ENCODE measurements around the gene IGLL5. TPM values are rescaled to one million over a fixed set of nuclear protein-coding genes. Genes with fewer than 3 reads are reported as not detected.

IGLL5 gene
- total RNA-seq: not detected

- Mint-ChIP-seq H3K9me3 (no peaks in the 10 kb centered on the region), H3K36me3 (ENCODE audit: low read depth) (no peaks in the 10 kb centered on the region), H3K27ac (no peak within 1 kb of the TSS), H3K4me3 (no peak within 1 kb of the TSS), H3K27me3 (ENCODE audit: low read depth) (no peaks in the 10 kb centered on the region), H3K4me1 (ENCODE audit: low read depth) (peaks cover 7% of the 10 kb centered on the region)
- intact Hi-C loops (cut with micrococcal nuclease): no loop called here
- CTCF ChIA-PET: interaction anchor here (1.5 kb wide), 1 partner anchor 99 kb away, joined by 5 read pairs; no protein-coding TSS in a partner anchor
- no peak for DNase-seq
Measured at GRCh38 chr22:22887621-22888503, at the start of gene IGLL5. Gene IGLL5, plus strand, starts transcription at chr22:22887816. Its CDS starts 238 bp downstream, at chr22:22888054.

GRCh38 chr22:22838148-22838786, 49.3 kb upstream of the IGLL5 start:
- Mint-ChIP-seq H3K27me3 (ENCODE audit: low read depth) (no peaks in the 10 kb centered on the region), H3K4me1 (ENCODE audit: low read depth) (peaks cover 12% of the 10 kb centered on the region), H3K4me3 (no peak overlapping the region), H3K27ac (no peak overlapping the region), H3K36me3 (ENCODE audit: low read depth) (no peaks in the 10 kb centered on the region), H3K9me3 (no peaks in the 10 kb centered on the region)
- intact Hi-C loops (cut with micrococcal nuclease): no loop called here
- CTCF ChIA-PET: interaction anchor here (1.0 to 1.6 kb wide), 5 partner anchors 10 to 69 kb away, joined by 3 to 17 read pairs (median 4); no protein-coding TSS in a partner anchor
- no peak for DNase-seq

- H3K4me3 Mint-ChIP-seq: no peak overlapping the region
- no peaks in the 10 kb centered on the region for H3K27me3 Mint-ChIP-seq (ENCODE audit: low read depth)
- CTCF ChIA-PET: interaction anchor here (1.4 to 1.6 kb wide), 3 partner anchors 8 to 70 kb away, joined by 3 to 17 read pairs (median 5); no protein-coding TSS in a partner anchor
- no peaks in the 10 kb centered on the region for H3K9me3 Mint-ChIP-seq
- DNase-seq: no peak
- H3K27ac Mint-ChIP-seq: no peak overlapping the region
- peaks cover 21% of the 10 kb centered on the region for H3K4me1 Mint-ChIP-seq (ENCODE audit: low read depth)
- H3K36me3 Mint-ChIP-seq (ENCODE audit: low read depth): no peaks in the 10 kb centered on the region
- intact Hi-C loops (cut with micrococcal nuclease): no loop called here
Measured at GRCh38 chr22:22839570-22840314, 47.9 kb upstream of the IGLL5 start.

GRCh38 chr22:22840780-22841179, 46.8 kb upstream of the IGLL5 start:
- DNase-seq: no peak
- CTCF ChIA-PET: no interaction called here
- Mint-ChIP-seq H3K4me3 (no peak overlapping the region), H3K27me3 (ENCODE audit: low read depth) (no peaks in the 10 kb centered on the region), H3K36me3 (ENCODE audit: low read depth) (no peaks in the 10 kb centered on the region), H3K4me1 (ENCODE audit: low read depth) (peaks cover 26% of the 10 kb centered on the region), H3K9me3 (no peaks in the 10 kb centered on the region), H3K27ac (no peak overlapping the region)
- intact Hi-C loops (cut with micrococcal nuclease): no loop called here

- H3K36me3 Mint-ChIP-seq (ENCODE audit: low read depth): no peaks in the 10 kb centered on the region
- H3K9me3 Mint-ChIP-seq: no peaks in the 10 kb centered on the region
- CTCF ChIA-PET: interaction anchor here (1.2 to 2.3 kb wide), 2 partner anchors 32 to 113 kb away, joined by 6 read pairs; no protein-coding TSS in a partner anchor
- H3K4me3 Mint-ChIP-seq: no peak overlapping the region
- no peak overlapping the region for H3K27ac Mint-ChIP-seq
- no peak for DNase-seq
- intact Hi-C loops (cut with micrococcal nuclease): no loop called here
- H3K27me3 Mint-ChIP-seq (ENCODE audit: low read depth): no peaks in the 10 kb centered on the region
- peaks cover 28% of the 10 kb centered on the region for H3K4me1 Mint-ChIP-seq (ENCODE audit: low read depth)
Measured at GRCh38 chr22:22841598-22841997, 46.0 kb upstream of the IGLL5 start.

GRCh38 chr22:22842085-22842484, 45.5 kb upstream of the IGLL5 start:
- no peaks in the 10 kb centered on the region for H3K9me3 Mint-ChIP-seq
- DNase-seq: no peak
- H3K27ac Mint-ChIP-seq: no peak overlapping the region
- intact Hi-C loops (cut with micrococcal nuclease): no loop called here
- H3K27me3 Mint-ChIP-seq (ENCODE audit: low read depth): no peaks in the 10 kb centered on the region
- H3K4me1 Mint-ChIP-seq (ENCODE audit: low read depth): peaks cover 30% of the 10 kb centered on the region
- no peak overlapping the region for H3K4me3 Mint-ChIP-seq
- CTCF ChIA-PET: interaction anchor here (1.2 to 2.3 kb wide), 3 partner anchors 32 to 113 kb away, joined by 6 read pairs; no protein-coding TSS in a partner anchor
- H3K36me3 Mint-ChIP-seq (ENCODE audit: low read depth): no peaks in the 10 kb centered on the region

GRCh38 chr22:22843848-22844247, 43.8 kb upstream of the IGLL5 start:
- no peaks in the 10 kb centered on the region for H3K36me3 Mint-ChIP-seq (ENCODE audit: low read depth)
- no peaks in the 10 kb centered on the region for H3K9me3 Mint-ChIP-seq
- no peak overlapping the region for H3K27ac Mint-ChIP-seq
- no peak overlapping the region for H3K4me3 Mint-ChIP-seq
- H3K27me3 Mint-ChIP-seq (ENCODE audit: low read depth): no peaks in the 10 kb centered on the region
- CTCF ChIA-PET: interaction anchor here (0.6 kb wide), 1 partner anchor 113 kb away, joined by 3 read pairs; no protein-coding TSS in a partner anchor
- H3K4me1 Mint-ChIP-seq (ENCODE audit: low read depth): peaks cover 31% of the 10 kb centered on the region
- no peak for DNase-seq
- intact Hi-C loops (cut with micrococcal nuclease): no loop called here

- CTCF ChIA-PET: interaction anchor here (0.9 to 7.2 kb wide), 15 partner anchors 8 to 127 kb away, joined by 3 to 82 read pairs (median 9); no protein-coding TSS in a partner anchor
- no peaks in the 10 kb centered on the region for H3K9me3 Mint-ChIP-seq
- intact Hi-C loops (cut with micrococcal nuclease): no loop called here
- H3K27me3 Mint-ChIP-seq (ENCODE audit: low read depth): no peaks in the 10 kb centered on the region
- DNase-seq: no peak
- no peak overlapping the region for H3K27ac Mint-ChIP-seq
- H3K4me3 Mint-ChIP-seq: no peak overlapping the region
- H3K4me1 Mint-ChIP-seq (ENCODE audit: low read depth): peaks cover 31% of the 10 kb centered on the region
- no peaks in the 10 kb centered on the region for H3K36me3 Mint-ChIP-seq (ENCODE audit: low read depth)
Measured at GRCh38 chr22:22847241-22847640, 40.4 kb upstream of the IGLL5 start.

GRCh38 chr22:22848364-22848866, 39.2 kb upstream of the IGLL5 start:
- intact Hi-C loops (cut with micrococcal nuclease): loop anchor here (1.0 to 2.0 kb wide), 2 partner anchors 38 to 108 kb away; no protein-coding TSS in a partner anchor
- H3K4me1 Mint-ChIP-seq (ENCODE audit: low read depth): peaks cover 31% of the 10 kb centered on the region
- H3K27ac Mint-ChIP-seq: no peak overlapping the region
- DNase-seq: peak; percentile 84
- H3K9me3 Mint-ChIP-seq: no peaks in the 10 kb centered on the region
- H3K4me3 Mint-ChIP-seq: no peak overlapping the region
- CTCF ChIA-PET: interaction anchor here (0.7 to 7.2 kb wide), 28 partner anchors 9 to 344 kb away, joined by 3 to 82 read pairs (median 6); no protein-coding TSS in a partner anchor
- no peaks in the 10 kb centered on the region for H3K27me3 Mint-ChIP-seq (ENCODE audit: low read depth)
- H3K36me3 Mint-ChIP-seq (ENCODE audit: low read depth): no peaks in the 10 kb centered on the region

- Mint-ChIP-seq H3K36me3 (ENCODE audit: low read depth) (no peaks in the 10 kb centered on the region), H3K27ac (no peak overlapping the region), H3K4me1 (ENCODE audit: low read depth) (peaks cover 20% of the 10 kb centered on the region), H3K27me3 (ENCODE audit: low read depth) (no peaks in the 10 kb centered on the region), H3K9me3 (no peaks in the 10 kb centered on the region), H3K4me3 (no peak overlapping the region)
- intact Hi-C loops (cut with micrococcal nuclease): loop anchor here (1.0 to 2.0 kb wide), 2 partner anchors 27 to 39 kb away; no protein-coding TSS in a partner anchor
- CTCF ChIA-PET: interaction anchor here (0.8 to 7.2 kb wide), 17 partner anchors 10 to 345 kb away, joined by 3 to 82 read pairs (median 13); no protein-coding TSS in a partner anchor
- DNase-seq: no peak
Measured at GRCh38 chr22:22849640-22850610, 37.7 kb upstream of the IGLL5 start.

- CTCF ChIA-PET: interaction anchor here (0.8 to 7.2 kb wide), 3 partner anchors 25 to 42 kb away, joined by 3 to 82 read pairs (median 9); no protein-coding TSS in a partner anchor
- no peak overlapping the region for H3K4me3 Mint-ChIP-seq
- intact Hi-C loops (cut with micrococcal nuclease): no loop called here
- H3K9me3 Mint-ChIP-seq: no peaks in the 10 kb centered on the region
- no peaks in the 10 kb centered on the region for H3K27me3 Mint-ChIP-seq (ENCODE audit: low read depth)
- no peaks in the 10 kb centered on the region for H3K36me3 Mint-ChIP-seq (ENCODE audit: low read depth)
- H3K4me1 Mint-ChIP-seq (ENCODE audit: low read depth): peaks cover 8% of the 10 kb centered on the region
- no peak overlapping the region for H3K27ac Mint-ChIP-seq
- no peak for DNase-seq
Measured at GRCh38 chr22:22851969-22852368, 35.6 kb upstream of the IGLL5 start.

Measured in activated naive CD4-positive, alpha-beta T cell treated with anti-CD3 and anti-CD28 coated beads for 36 hours (primary cell).